ENCODE data around the gene HTR3A. TPM values are rescaled to one million over a fixed set of nuclear protein-coding genes. Genes with fewer than 3 reads are reported as not detected.
"Not testable (repeated sequence)": the region's sequence is repeated elsewhere in the genome, so short reads cannot be mapped to it uniquely, and the experiment has no call there.

Gene HTR3A
- total RNA-seq = under 1 TPM; 0.44 to 0.79 TPM
- polyA plus RNA-seq (ENCODE audit: insufficient read length in 6 of 6) = under 1 TPM in 2 of 6 donors, not detected in 4; 0.11 to 0.14 TPM
- long read RNA-seq, donor 1 = 0 reads
- long read RNA-seq, donor 2 = 0 reads
- long read RNA-seq, donor 3 = 0 reads
- long read RNA-seq, donor 4 = 0 reads
- long read RNA-seq, donor 5 = 0 reads
- long read RNA-seq, donor 6 = 0 reads
- long read RNA-seq, donor 7 = 0 reads
- long read RNA-seq, donor 8 = 0 reads
- long read RNA-seq, donor 9 = 0 reads
- long read RNA-seq, donor 10 = 0 reads
- long read RNA-seq, donor 11 = 0 reads
- long read RNA-seq, donor 12 = 0 reads

- TF ChIP-seq CTCF (IDR thresholded peaks at IDR 0.05) = no peak
- peak within 1 kb of the TSS in 1 of 2 donors; percentile 45 for H3K27ac ChIP-seq
- peak; percentile 91 for ATAC-seq
- H3K27me3 ChIP-seq = peaks cover 0 to 25% of the 10 kb centered on the region in 2 donors
- peaks cover 2 to 4% of the 10 kb centered on the region in 2 donors for H3K4me1 ChIP-seq
- no peaks in the 10 kb centered on the region for H3K36me3 ChIP-seq
- DNase-seq = peak; percentile 41 to 81 (median 79)
- intact Hi-C loops (cut with DNase I) = no loop called here
- H3K9me3 ChIP-seq = no peaks in the 10 kb centered on the region
- H3K4me3 ChIP-seq = no peak within 1 kb of the TSS
Measured at GRCh38 chr11:113974741-113975470, at the start of gene HTR3A. Gene HTR3A, plus strand, starts transcription at chr11:113975108. Its CDS starts 218 bp downstream, at chr11:113975326.

GRCh38 chr11:113926273-113927197, 48.4 kb upstream of the HTR3A start:
- ATAC-seq = no peak
- H3K27ac ChIP-seq = no peak overlapping the region
- no peaks in the 10 kb centered on the region for H3K4me1 ChIP-seq
- H3K4me3 ChIP-seq = no peak overlapping the region
- intact Hi-C loops (cut with DNase I) = no loop called here
- H3K36me3 ChIP-seq = no peaks in the 10 kb centered on the region
- DNase-seq = no peak
- no peaks in the 10 kb centered on the region for H3K9me3 ChIP-seq
- H3K27me3 ChIP-seq = peaks cover 4 to 16% of the 10 kb centered on the region in 2 donors
- TF ChIP-seq CTCF (IDR thresholded peaks at IDR 0.05) = no peak

GRCh38 chr11:113928311-113928710, 46.6 kb upstream of the HTR3A start:
- intact Hi-C loops (cut with DNase I) = no loop called here
- ATAC-seq = no peak
- H3K4me1 ChIP-seq = no peaks in the 10 kb centered on the region

GRCh38 chr11:113932788-113933187, 42.1 kb upstream of the HTR3A start:
- no peak for DNase-seq
- H3K4me1 ChIP-seq = no peaks in the 10 kb centered on the region
- H3K4me3 ChIP-seq = no peak overlapping the region
- intact Hi-C loops (cut with DNase I) = no loop called here
- no peak for ATAC-seq
- no peak overlapping the region for H3K27ac ChIP-seq
- peaks cover 0 to 9% of the 10 kb centered on the region in 2 donors for H3K27me3 ChIP-seq
- H3K9me3 ChIP-seq = no peaks in the 10 kb centered on the region
- no peaks in the 10 kb centered on the region for H3K36me3 ChIP-seq
- no peak for TF ChIP-seq CTCF (IDR thresholded peaks at IDR 0.05)

More at GRCh38 chr11:113928311-113928710, 46.6 kb upstream of the HTR3A start:
- H3K9me3 ChIP-seq = no peaks in the 10 kb centered on the region
- DNase-seq = no peak
- no peak overlapping the region for H3K27ac ChIP-seq
- TF ChIP-seq CTCF (IDR thresholded peaks at IDR 0.05) = no peak
- peaks cover 0 to 4% of the 10 kb centered on the region in 2 donors for H3K27me3 ChIP-seq
- no peaks in the 10 kb centered on the region for H3K36me3 ChIP-seq
- H3K4me3 ChIP-seq = no peak overlapping the region

GRCh38 chr11:113934193-113934592, 40.7 kb upstream of the HTR3A start:
- H3K36me3 ChIP-seq; intact Hi-C loops (cut with DNase I); DNase-seq; H3K4me1 ChIP-seq; H3K27me3 ChIP-seq; H3K9me3 ChIP-seq; ATAC-seq; H3K4me3 ChIP-seq; H3K27ac ChIP-seq: not testable (repeated sequence)
